Measurements from ENCODE around the gene PARD3. TPM values are rescaled to one million over a fixed set of nuclear protein-coding genes. Genes with fewer than 3 reads are reported as not detected.

Gene PARD3
- total RNA-seq, 1 donor from 2014 or later = 0.93 TPM

GRCh38 chr10:34119456-34119855 lies 695.6 kb downstream of the PARD3 start:
- intact Hi-C loops (cut with micrococcal nuclease) = no loop called here

- intact Hi-C loops (cut with micrococcal nuclease) = no loop called here
Observed at GRCh38 chr10:34116681-34117271, 698.3 kb downstream of the PARD3 start.

- intact Hi-C loops (cut with micrococcal nuclease) = no loop called here
Observed at GRCh38 chr10:34116220-34116641, 698.9 kb downstream of the PARD3 start.

GRCh38 chr10:34114914-34115313 lies 700.2 kb downstream of the PARD3 start:
- intact Hi-C loops (cut with micrococcal nuclease) = no loop called here

GRCh38 chr10:34113504-34114225 lies 701.4 kb downstream of the PARD3 start:
- intact Hi-C loops (cut with micrococcal nuclease) = no loop called here

GRCh38 chr10:34112171-34112782 lies 702.8 kb downstream of the PARD3 start:
- intact Hi-C loops (cut with micrococcal nuclease) = no loop called here

GRCh38 chr10:34111179-34111578 lies 703.9 kb downstream of the PARD3 start:
- intact Hi-C loops (cut with micrococcal nuclease) = no loop called here

GRCh38 chr10:34109952-34110702 lies 705.0 kb downstream of the PARD3 start:
- intact Hi-C loops (cut with micrococcal nuclease) = no loop called here

GRCh38 chr10:34109495-34109894 lies 705.6 kb downstream of the PARD3 start:
- intact Hi-C loops (cut with micrococcal nuclease) = no loop called here

GRCh38 chr10:34107626-34108516 lies 707.2 kb downstream of the PARD3 start:
- intact Hi-C loops (cut with micrococcal nuclease) = no loop called here

- intact Hi-C loops (cut with micrococcal nuclease) = no loop called here
Observed at GRCh38 chr10:34106356-34106885, 708.7 kb downstream of the PARD3 start.

GRCh38 chr10:34104829-34105572 lies 710.1 kb downstream of the PARD3 start:
- intact Hi-C loops (cut with micrococcal nuclease) = no loop called here

- intact Hi-C loops (cut with micrococcal nuclease) = no loop called here
Observed at GRCh38 chr10:34102893-34103506, 712.1 kb downstream of the PARD3 start.

GRCh38 chr10:34102237-34102673 lies 712.8 kb downstream of the PARD3 start:
- intact Hi-C loops (cut with micrococcal nuclease) = no loop called here

- intact Hi-C loops (cut with micrococcal nuclease) = no loop called here
Observed at GRCh38 chr10:34101001-34101400, 714.1 kb downstream of the PARD3 start.

- intact Hi-C loops (cut with micrococcal nuclease) = no loop called here
Observed at GRCh38 chr10:34098821-34099567, 716.1 kb downstream of the PARD3 start.

GRCh38 chr10:34097682-34098081 lies 717.4 kb downstream of the PARD3 start:
- intact Hi-C loops (cut with micrococcal nuclease) = no loop called here

- intact Hi-C loops (cut with micrococcal nuclease) = no loop called here
Observed at GRCh38 chr10:34094961-34095360, 720.1 kb downstream of the PARD3 start.
